IMR-90 (cell line): ENCODE measurements around the gene XRCC4. TPM values are rescaled to one million over a fixed set of nuclear protein-coding genes. Genes with fewer than 3 reads are reported as not detected.

Experiments
- ATAC-seq: fragments of 200-7000 bp; cut with Tn5 transposase; 2 replicates; pipeline ENCODE4 v1.9.1; 2020; ENCODE audit warnings: low read depth, mild to moderate bottlenecking, moderate library complexity
- BruUV-seq: library from RNA; stranded (reverse); fragments of 400-500 nt; replicated peaks from 2 replicates; lab custom pipeline; 2021; lab: Mats Ljungman, UMichigan
- CTCF ChIA-PET: fragments of 300-600 bp; formaldehyde crosslinking; extraction: SDS; loops from one replicate; lab custom pipeline; 2021; ENCODE audit warnings: antibody characterized with exemption; lab: Yijun Ruan, JAX
- POLR2A ChIA-PET: fragments of 300-600 bp; sonication (Branson Sonifier 250); formaldehyde crosslinking; loops from one replicate; lab custom pipeline; 2022; ENCODE audit warnings: antibody characterized with exemption; ENCODE audit not compliant: unreplicated experiment; lab: Charles Lee
- DNase-seq: peaks from one replicate; pipeline ENCODE4 v3.0.0; 2013
- H2AFZ ChIP-seq: replicated peaks from 2 replicates; pipeline ENCODE3; 2013; ENCODE audit warnings: low read length, mild to moderate bottlenecking; ENCODE audit not compliant: poor library complexity
- H2AK5ac ChIP-seq: 2 replicates; pipeline ENCODE4 v1.6.1; 2013; ENCODE audit warnings: low read depth, low read length, inconsistent platforms
- H2AK9ac ChIP-seq: replicated peaks from 2 replicates; pipeline ENCODE3; 2013; ENCODE audit warnings: mild to moderate bottlenecking, low read depth, low read length, moderate library complexity; ENCODE audit not compliant: poor library complexity
- H2BK120ac ChIP-seq: 2 replicates; pipeline ENCODE4 v1.6.1; 2013; ENCODE audit warnings: low read depth, low read length, inconsistent platforms
- H2BK15ac ChIP-seq: 3 replicates; pipeline ENCODE4 v1.6.1; 2013; ENCODE audit warnings: low read depth, low read length, inconsistent platforms
- H2BK20ac ChIP-seq: 2 replicates; pipeline ENCODE4 v1.6.1; 2013; ENCODE audit warnings: low read depth, mild to moderate bottlenecking, inconsistent platforms, low read length, moderate library complexity
- H2BK5ac ChIP-seq: 2 replicates; pipeline ENCODE4 v1.6.1; 2013; ENCODE audit warnings: mild to moderate bottlenecking, low read depth, low read length, inconsistent platforms; ENCODE audit not compliant: poor library complexity, severe bottlenecking
- H3K14ac ChIP-seq: replicated peaks from 2 replicates; pipeline ENCODE4 v1.6.1; 2013; ENCODE audit warnings: low read depth, low read length, inconsistent platforms
- H3K18ac ChIP-seq: 2 replicates; pipeline ENCODE4 v1.6.1; 2013; ENCODE audit warnings: low read depth, low read length, control low read depth
- H3K23ac ChIP-seq: 2 replicates; pipeline ENCODE4 v1.6.1; 2013; ENCODE audit warnings: low read depth, low read length, inconsistent platforms
- H3K27ac ChIP-seq: 2 replicates; pipeline ENCODE4 v1.5.1; 2013; ENCODE audit warnings: mild to moderate bottlenecking, control low read depth, low read length; ENCODE audit not compliant: insufficient read depth
- H3K27me3 ChIP-seq: 2 replicates; pipeline ENCODE4 v1.6.1; 2013; ENCODE audit warnings: low read length; ENCODE audit not compliant: control insufficient read depth, insufficient read depth
- H3K36me3 ChIP-seq: 2 replicates; pipeline ENCODE4 v1.6.1; 2013; ENCODE audit warnings: low read length, mixed read lengths; ENCODE audit not compliant: control insufficient read depth, insufficient read depth
- H3K4ac ChIP-seq: 2 replicates; pipeline ENCODE4 v1.6.1; 2013; ENCODE audit warnings: low read depth, low read length, inconsistent platforms
- H3K4me1 ChIP-seq: 2 replicates; pipeline ENCODE4 v1.6.1; 2013; ENCODE audit warnings: low read length, mixed read lengths; ENCODE audit not compliant: control insufficient read depth, insufficient read depth
- H3K4me2 ChIP-seq: 2 replicates; pipeline ENCODE4 v1.6.1; 2013; ENCODE audit warnings: low read depth, mild to moderate bottlenecking, control low read depth, low read length, moderate library complexity
- H3K4me3 ChIP-seq: 2 replicates; pipeline ENCODE4 v1.5.1; 2013; ENCODE audit warnings: low read depth, mild to moderate bottlenecking, control low read depth, low read length, moderate library complexity; ENCODE audit not compliant: insufficient read depth
- H3K56ac ChIP-seq: 2 replicates; pipeline ENCODE4 v1.6.1; 2013; ENCODE audit warnings: low read length, inconsistent platforms; ENCODE audit not compliant: insufficient read depth; ENCODE audit errors: extremely low read depth
- H3K79me1 ChIP-seq, 2 experiments: 2 replicates each; pipeline ENCODE4 v1.6.1; 2013; ENCODE audit warnings: low read length in 2 of 2, inconsistent platforms in 1 of 2, low read depth in 1 of 2
- H3K9ac ChIP-seq: 2 replicates; pipeline ENCODE4 v1.6.1; 2013; ENCODE audit warnings: low read depth, low read length, control low read depth
- H3K9me1 ChIP-seq: 2 replicates; pipeline ENCODE4 v1.6.1; 2013; ENCODE audit warnings: low read length, inconsistent platforms; ENCODE audit not compliant: insufficient read depth
- H3K9me3 ChIP-seq: 2 replicates; pipeline ENCODE4 v1.6.1; 2013; ENCODE audit warnings: low read length; ENCODE audit not compliant: control insufficient read depth, insufficient read depth
- H4K20me1 ChIP-seq: 2 replicates; pipeline ENCODE4 v1.6.1; 2013; ENCODE audit warnings: low read length, inconsistent platforms; ENCODE audit not compliant: insufficient read depth
- H4K5ac ChIP-seq: 2 replicates; pipeline ENCODE4 v1.6.1; 2013; ENCODE audit warnings: mild to moderate bottlenecking, low read depth, low read length, control low read depth
- H4K8ac ChIP-seq, 2 experiments: 2 replicates each; pipeline ENCODE4 v1.6.1; 2013; ENCODE audit warnings: low read depth in 2 of 2, low read length in 2 of 2, control low read depth in 1 of 2, inconsistent platforms in 1 of 2
- H4K91ac ChIP-seq: 2 replicates; pipeline ENCODE4 v1.6.1; 2013; ENCODE audit warnings: low read depth, low read length, inconsistent platforms; ENCODE audit not compliant: insufficient read depth
- BHLHE40 ChIP-seq: fragments of 150-350 bp; IDR thresholded peaks from 2 replicates; pipeline ENCODE4 v1.6.1; 2016; ENCODE audit warnings: mild to moderate bottlenecking, low read depth, low read length
- CEBPB ChIP-seq: IDR thresholded peaks from 2 replicates; pipeline ENCODE4 v1.6.1; 2012; ENCODE audit warnings: low read depth, low read length, improper control_type of control experiment
- CHD1 ChIP-seq: IDR thresholded peaks from 2 replicates; pipeline ENCODE4 v1.6.1; 2012; ENCODE audit warnings: low read depth, low read length, improper control_type of control experiment
- CTCF ChIP-seq: conservative IDR thresholded peaks from 2 replicates; pipeline ENCODE4 v1.5.1; 2012; ENCODE audit warnings: mild to moderate bottlenecking, low read depth, low read length, improper control_type of control experiment
- FOS ChIP-seq: fragments of 150-350 bp; IDR thresholded peaks from 2 replicates; pipeline ENCODE4 v1.6.1; 2016; ENCODE audit warnings: low read depth, low read length
- MAZ ChIP-seq: IDR thresholded peaks from 2 replicates; pipeline ENCODE4 v1.6.1; 2012; ENCODE audit warnings: low read depth, mild to moderate bottlenecking, low read length, improper control_type of control experiment, moderate library complexity, borderline replicate concordance
- MXI1 ChIP-seq: IDR thresholded peaks from 2 replicates; pipeline ENCODE4 v1.6.1; 2012; ENCODE audit warnings: low read depth, mild to moderate bottlenecking, low read length, moderate library complexity, borderline replicate concordance
- POLR2A ChIP-seq: IDR thresholded peaks from 2 replicates; pipeline ENCODE4 v1.6.1; 2012; ENCODE audit warnings: mild to moderate bottlenecking, low read depth, low read length
- RAD21 ChIP-seq: IDR thresholded peaks from 2 replicates; pipeline ENCODE4 v1.6.1; 2012; ENCODE audit warnings: low read length, improper control_type of control experiment
- RCOR1 ChIP-seq: IDR thresholded peaks from 2 replicates; pipeline ENCODE4 v1.6.1; 2012; ENCODE audit warnings: mild to moderate bottlenecking, low read length, improper control_type of control experiment; ENCODE audit not compliant: insufficient replicate concordance
- RFX5 ChIP-seq: IDR thresholded peaks from 2 replicates; pipeline ENCODE4 v1.8.0; 2012; ENCODE audit warnings: low read depth, mild to moderate bottlenecking, low read length, moderate library complexity
- SMC3 ChIP-seq: fragments of 150-350 bp; IDR thresholded peaks from 2 replicates; pipeline ENCODE4 v1.6.1; 2016; ENCODE audit warnings: low read depth, mild to moderate bottlenecking, antibody characterized with exemption, low read length, moderate library complexity
- WGBS, 2 experiments: methylation state at CpG; one replicate each; pipeline versions ENCODE4 v1.1.5 to v1.1.7; 2013; ENCODE audit warnings: missing lambda C conversion rate in 2 of 2; ENCODE audit not compliant: insufficient read length in 1 of 2; ENCODE audit errors: extremely low coverage in 2 of 2; 5-methylcytosine and 5-hydroxymethylcytosine counted together
- dilution Hi-C: fragments of 300-500 bp; cut with HindIII; formaldehyde crosslinking; loops from one replicate; pipeline ENCODE4 v1.14.3; 2018; ENCODE audit warnings: low sequenced_read_pairs; ENCODE audit not compliant: unreplicated experiment
- in situ Hi-C: fragments of 300-500 bp; cut with MboI; formaldehyde crosslinking; loops from 3 replicates; pipeline ENCODE4 v1.14.3; 2019; ENCODE audit warnings: low sequenced_read_pairs, inconsistent platforms, mixed read lengths
- intact Hi-C: fragments of 100-400 bp; cut with micrococcal nuclease; formaldehyde crosslinking; loops from 2 replicates; pipeline ENCODE4 v1.10.0; 2022
- polyA plus RNA-seq, 3 experiments: library from polyadenylated mRNA; depleted of rRNA; stranded (reverse); fragments of >200 nt; gene quantifications; 2 replicates each; pipeline ENCODE4 v1.2.3, GENCODE V29; 2012; ENCODE audit warnings: low replicate concordance in 1 of 3
- total RNA-seq: library from RNA; depleted of rRNA; stranded (reverse); fragments of >200 nt; gene quantifications from 2 replicates; pipeline ENCODE4 v1.2.3, GENCODE V29; 2012
- TF ChIP-seq, protein P1 (sequence below): fragments of 150-350 bp; IDR thresholded peaks from 2 replicates; pipeline ENCODE4 v1.6.1; 2017; ENCODE audit warnings: mild to moderate bottlenecking, antibody characterized with exemption, low read length, low read depth

Gene XRCC4
- total and polyA plus RNA-seq, 2 of the 4 experiments (the other 2 are of a cell fraction) = 3.5 to 4.7 TPM

- no peak overlapping the region for H3K4me3 ChIP-seq
- intact Hi-C loops = no loop called here
- H2AK9ac ChIP-seq = no peak overlapping the region
- H2AK5ac ChIP-seq = no peak overlapping the region
- peak overlapping the region; percentile 33; the same call in 1 of the 2 replicates for H3K14ac ChIP-seq
- POLR2A ChIA-PET = no interaction called here
- no peak overlapping the region for H3K9ac ChIP-seq
- no peak overlapping the region for H3K27ac ChIP-seq
- no peak overlapping the region for H2BK120ac ChIP-seq
- DNase-seq (no peak), ATAC-seq (no peak)
- H2BK15ac ChIP-seq = no peak overlapping the region
- no peaks in the 10 kb centered on the region; the same call in 1 of the 2 replicates for H3K9me3 ChIP-seq
- no peaks in the 10 kb centered on the region for H3K9me1 ChIP-seq
- H2AFZ ChIP-seq = no peak overlapping the region
- dilution Hi-C loops = no loop called here
- no peak overlapping the region for H3K4me2 ChIP-seq
- H3K4me1 ChIP-seq = no peaks in the 10 kb centered on the region
- H3K27me3 ChIP-seq = no peaks in the 10 kb centered on the region
- no TSS peak for BruUV-seq
- no peaks in the 10 kb centered on the region for H4K20me1 ChIP-seq
- no peak overlapping the region for H4K8ac ChIP-seq
- no peak overlapping the region for H2BK20ac ChIP-seq
- no peaks in the 10 kb centered on the region for H3K79me1 ChIP-seq
- no peaks in the 10 kb centered on the region for H3K36me3 ChIP-seq
- no peak overlapping the region for H3K4ac ChIP-seq
- in situ Hi-C loops = no loop called here
- WGBS, 2 experiments = 90% methylated on average over 2 of the region's 2 CpGs; no CpG with 5 or more reads in 1 of the 2 experiments
- no peak overlapping the region for H2BK5ac ChIP-seq
- no peak overlapping the region for H4K91ac ChIP-seq
- H3K56ac ChIP-seq = no peak overlapping the region
- no peak for TF ChIP-seq POLR2A
- TF ChIP-seq CEBPB = no peak
- TF ChIP-seq MAZ = no peak
- TF ChIP-seq RFX5 = no peak
- no peak for TF ChIP-seq SMC3
- TF ChIP-seq, protein P1, sequence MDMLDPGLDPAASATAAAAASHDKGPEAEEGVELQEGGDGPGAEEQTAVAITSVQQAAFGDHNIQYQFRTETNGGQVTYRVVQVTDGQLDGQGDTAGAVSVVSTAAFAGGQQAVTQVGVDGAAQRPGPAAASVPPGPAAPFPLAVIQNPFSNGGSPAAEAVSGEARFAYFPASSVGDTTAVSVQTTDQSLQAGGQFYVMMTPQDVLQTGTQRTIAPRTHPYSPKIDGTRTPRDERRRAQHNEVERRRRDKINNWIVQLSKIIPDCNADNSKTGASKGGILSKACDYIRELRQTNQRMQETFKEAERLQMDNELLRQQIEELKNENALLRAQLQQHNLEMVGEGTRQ = no peak
- TF ChIP-seq BHLHE40 = no peak
- no peak for TF ChIP-seq CHD1
- TF ChIP-seq CTCF = no peak
- TF ChIP-seq MXI1 = no peak
- no peak for TF ChIP-seq RAD21
- TF ChIP-seq FOS = no peak
- TF ChIP-seq RCOR1 = no peak
- H4K5ac ChIP-seq = no peak overlapping the region
- no peak overlapping the region for H3K23ac ChIP-seq
- H3K18ac ChIP-seq = no peak overlapping the region; the same call in 1 of the 2 replicates
- CTCF ChIA-PET = no interaction called here
These were observed 235.3 kb downstream of the XRCC4 start for GRCh38 chr5:83312663-83313062.
